HG02943 (cell line): Measurements from ENCODE around the gene QKI.
"Not testable (repeated sequence)": the region's sequence is repeated elsewhere in the genome, so short reads cannot be mapped to it uniquely, and the experiment has no call there.

Source experiments
- ATAC-seq: cut with Tn5 transposase; IDR thresholded peaks from one replicate; pipeline ENCODE4 v1.9.1; 2021; ENCODE audit warnings: mild to moderate bottlenecking, low read depth, moderate library complexity; ENCODE audit not compliant: unreplicated experiment

The QKI gene

DNA sequence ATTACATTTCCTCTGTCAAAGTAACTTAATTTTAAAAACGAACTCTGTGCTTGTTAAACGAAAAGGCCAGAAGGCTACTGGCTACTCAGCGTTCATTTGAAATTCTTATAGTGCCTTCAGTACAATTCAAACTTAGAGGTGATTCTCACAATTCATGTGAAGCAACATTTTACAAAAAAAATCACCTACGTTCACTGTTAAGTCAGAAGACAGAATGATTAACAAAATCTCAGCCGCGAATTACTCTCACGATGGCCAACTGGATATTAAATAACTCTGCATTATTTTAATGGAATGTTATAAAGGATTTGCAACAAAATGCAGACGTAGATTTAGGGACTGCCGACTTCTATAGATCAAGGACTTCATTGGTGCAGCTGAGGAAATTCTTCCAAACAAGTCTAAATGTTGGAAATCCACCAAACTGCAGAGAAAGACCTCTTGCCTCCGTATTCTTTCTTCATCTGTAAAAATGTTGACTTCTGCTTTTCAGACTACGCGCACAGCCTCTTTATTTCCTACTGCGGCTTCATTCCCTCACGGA lies 1.6 kb upstream of the QKI start:
- no peak for ATAC-seq

DNA sequence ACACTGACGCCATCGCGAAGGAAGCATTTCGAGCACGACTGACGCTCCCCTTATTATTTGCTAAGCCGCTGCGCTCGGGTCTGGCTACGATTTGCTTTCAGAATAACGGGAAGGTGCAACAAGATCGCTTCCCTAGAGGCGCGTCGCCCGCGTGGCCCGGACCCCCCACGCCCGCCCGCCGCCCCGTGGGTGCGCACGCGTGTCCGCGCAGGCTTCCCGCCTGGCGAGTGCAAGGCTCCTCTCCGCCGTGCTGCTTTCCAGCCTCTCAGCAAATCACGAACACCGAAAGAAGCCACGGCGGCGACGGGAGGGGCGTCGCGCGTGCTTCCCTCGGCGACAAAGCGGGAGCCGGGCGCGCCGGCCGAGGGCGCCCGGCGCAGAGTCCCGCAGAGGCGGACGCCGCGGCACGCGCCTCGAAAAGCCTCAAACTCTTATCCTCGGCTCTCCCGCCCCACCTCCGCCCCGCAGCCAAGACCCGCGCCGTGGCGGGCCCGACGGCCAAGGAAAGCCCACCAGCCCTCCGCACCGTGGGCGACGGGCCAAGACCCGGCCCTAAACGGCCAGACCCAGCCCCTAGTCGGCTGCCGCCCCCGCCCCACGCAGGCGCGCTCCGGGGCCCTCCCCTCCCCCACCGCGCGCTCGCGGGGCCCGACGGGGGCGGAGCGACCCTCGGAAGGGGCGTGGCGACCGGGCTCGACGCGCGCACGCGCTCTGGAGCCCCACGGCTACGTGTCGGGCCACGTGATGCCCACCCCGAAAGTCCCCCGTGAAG lies 987 bp upstream of the QKI start:
- ATAC-seq: peak; percentile 51

DNA sequence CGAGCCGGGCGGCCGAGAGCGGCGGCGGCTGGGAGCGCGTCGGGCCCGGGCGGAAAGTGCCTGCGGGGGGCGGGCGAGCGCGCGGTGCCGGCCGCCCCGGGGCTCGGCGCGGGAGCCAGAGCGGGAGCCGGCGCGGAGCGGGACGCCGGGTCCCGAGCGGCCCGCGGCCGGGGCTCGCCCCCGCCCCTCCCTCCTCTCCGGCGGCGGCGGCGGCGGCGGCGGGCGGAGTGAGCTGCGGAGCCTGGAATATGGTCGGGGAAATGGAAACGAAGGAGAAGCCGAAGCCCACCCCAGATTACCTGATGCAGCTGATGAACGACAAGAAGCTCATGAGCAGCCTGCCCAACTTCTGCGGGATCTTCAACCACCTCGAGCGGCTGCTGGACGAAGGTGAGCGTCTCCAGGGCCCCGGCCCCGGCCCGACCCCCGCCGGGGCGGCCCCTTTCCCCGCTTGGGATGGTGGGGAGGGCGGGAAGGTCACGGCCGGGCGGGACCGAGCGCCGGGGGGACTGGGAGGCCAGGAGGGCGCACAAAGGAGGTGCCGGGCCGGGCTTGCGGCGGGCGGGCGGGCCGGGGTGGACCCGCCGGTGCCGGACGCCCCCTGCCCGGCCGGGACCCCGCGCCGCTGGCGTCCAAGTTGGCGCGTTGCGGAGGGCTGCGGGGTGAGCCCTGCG lies 565 bp downstream of the QKI start:
- no peak for ATAC-seq

DNA sequence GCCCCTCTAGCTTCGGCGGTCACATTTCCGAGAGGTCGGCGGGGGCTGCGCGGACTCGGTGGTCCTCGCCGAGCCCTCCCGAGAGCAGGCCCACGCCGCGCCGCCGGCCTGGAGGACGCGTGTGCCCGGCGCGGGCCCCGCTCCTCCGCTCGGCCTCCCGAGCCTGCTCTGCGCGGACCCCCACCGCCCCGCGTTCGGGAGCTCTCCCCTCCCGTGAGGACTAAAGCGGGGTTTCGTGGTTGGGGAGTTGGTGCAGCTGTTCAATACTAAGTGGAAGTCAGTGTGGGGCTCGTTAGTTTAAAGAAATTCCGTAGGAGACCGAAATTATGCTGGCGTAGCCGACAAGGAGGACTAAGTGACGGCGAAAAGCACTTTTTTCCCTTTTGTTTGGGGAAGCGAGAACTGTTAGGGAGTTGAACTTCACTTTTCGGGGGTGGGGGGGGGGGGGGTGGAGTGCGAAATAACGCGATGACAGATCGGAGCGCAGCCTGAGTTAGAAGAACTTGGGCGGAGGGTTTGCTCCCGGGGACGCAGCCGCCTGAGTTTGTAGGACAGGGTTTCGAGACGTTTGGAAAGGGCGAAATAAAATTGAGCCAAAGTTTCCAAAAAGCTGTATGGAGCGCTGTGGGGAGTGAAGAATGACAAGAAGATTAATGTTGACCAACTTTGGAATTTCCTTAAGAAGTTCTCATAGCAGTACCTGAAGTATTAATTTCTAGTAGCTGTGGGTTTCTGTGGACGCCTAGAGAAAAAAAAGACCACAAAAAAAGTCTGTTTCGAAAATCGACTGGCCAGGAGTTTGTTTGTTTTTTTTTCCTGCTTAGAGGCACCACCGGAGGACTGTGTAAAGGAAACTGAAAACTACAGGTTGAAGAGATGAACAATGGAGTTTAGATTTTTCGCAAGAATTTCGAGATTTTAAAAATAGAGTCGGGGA lies 1.4 kb downstream of the QKI start:
- no peak for ATAC-seq

DNA sequence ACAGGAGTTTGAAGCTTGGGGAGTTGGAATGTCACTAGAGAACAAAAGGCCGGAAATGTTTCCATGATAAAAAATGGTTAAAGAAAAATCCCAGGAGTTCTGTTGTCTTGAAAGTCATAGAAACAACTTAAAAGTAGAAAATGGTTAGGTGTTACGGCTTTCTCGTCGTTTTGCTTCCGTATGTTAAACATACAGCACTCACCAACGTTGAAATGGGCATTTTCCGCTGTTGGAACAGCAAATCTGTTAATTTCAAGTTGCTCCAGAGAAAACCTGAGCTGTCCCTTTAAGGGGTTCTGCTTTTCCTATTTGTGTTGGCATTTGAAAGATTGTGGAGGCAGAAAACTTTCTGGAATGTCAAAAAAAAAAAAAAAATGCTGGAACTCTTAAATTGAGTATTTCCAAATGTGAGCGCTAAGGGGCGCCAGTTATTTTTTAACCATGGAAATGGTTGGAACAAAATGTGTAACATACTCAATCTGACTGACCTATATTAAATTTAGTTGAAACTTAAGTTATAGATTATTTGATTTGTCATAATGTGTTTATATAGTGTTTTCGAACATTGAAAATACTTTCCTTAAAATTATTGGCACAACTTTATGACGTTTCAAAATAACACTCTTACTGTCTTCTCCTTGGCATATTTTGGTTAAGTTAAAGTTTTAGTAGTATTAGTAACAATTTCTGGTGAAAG lies 2.2 kb downstream of the QKI start:
- ATAC-seq: no peak

DNA sequence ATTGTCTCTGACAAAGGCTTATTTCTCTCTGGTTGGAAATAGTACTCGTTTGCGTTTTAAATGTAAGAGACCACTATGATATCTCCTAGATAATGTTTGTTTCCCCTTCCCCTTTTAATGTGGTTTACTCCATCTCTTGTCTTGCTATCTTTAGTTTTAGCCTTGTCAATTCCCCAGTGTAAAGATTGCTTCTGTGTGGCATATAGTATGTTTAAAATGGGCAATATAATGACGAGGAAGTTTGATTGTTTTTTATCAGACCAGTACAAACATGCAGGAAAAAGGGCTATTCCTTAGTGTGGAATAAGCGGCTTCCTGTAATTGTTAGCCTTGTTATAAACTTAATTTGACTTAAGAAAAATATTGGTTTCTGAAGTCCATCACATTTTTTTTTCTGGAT lies 3.1 kb downstream of the QKI start:
- ATAC-seq: no peak

DNA sequence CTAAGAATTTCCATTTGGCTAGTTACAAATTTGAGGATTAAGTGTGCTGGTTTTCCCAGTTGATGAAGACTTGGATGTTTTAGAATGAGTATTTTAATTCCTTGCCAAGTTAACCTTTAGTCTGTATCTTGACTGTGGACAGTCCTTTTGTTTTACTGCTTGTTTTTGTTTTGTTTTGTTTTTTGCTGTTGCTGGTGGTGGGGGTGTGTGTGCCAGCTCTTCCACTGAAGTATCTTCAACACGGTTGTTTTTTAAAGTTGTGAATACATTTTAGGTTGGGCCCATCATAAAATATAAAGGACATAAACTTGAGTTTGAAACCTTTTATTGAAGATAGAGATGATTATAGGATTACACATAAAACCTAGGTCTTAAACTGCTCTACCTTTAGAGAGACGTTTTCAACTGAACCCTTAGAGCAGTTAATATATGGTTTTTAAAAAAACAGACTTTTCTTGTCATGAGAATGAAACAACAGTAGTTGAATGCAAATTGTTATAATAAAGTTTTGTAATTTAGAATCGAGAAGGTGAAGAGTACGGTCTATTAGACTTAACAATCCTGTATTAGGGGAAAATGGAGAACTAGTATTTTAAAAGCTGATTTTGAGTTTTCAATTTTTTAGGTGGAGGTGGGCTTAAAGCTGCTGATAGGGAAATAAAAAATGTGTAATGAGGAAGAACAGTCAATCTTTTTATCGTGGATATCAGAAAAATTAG lies 4.0 kb downstream of the QKI start:
- ATAC-seq: no peak

DNA sequence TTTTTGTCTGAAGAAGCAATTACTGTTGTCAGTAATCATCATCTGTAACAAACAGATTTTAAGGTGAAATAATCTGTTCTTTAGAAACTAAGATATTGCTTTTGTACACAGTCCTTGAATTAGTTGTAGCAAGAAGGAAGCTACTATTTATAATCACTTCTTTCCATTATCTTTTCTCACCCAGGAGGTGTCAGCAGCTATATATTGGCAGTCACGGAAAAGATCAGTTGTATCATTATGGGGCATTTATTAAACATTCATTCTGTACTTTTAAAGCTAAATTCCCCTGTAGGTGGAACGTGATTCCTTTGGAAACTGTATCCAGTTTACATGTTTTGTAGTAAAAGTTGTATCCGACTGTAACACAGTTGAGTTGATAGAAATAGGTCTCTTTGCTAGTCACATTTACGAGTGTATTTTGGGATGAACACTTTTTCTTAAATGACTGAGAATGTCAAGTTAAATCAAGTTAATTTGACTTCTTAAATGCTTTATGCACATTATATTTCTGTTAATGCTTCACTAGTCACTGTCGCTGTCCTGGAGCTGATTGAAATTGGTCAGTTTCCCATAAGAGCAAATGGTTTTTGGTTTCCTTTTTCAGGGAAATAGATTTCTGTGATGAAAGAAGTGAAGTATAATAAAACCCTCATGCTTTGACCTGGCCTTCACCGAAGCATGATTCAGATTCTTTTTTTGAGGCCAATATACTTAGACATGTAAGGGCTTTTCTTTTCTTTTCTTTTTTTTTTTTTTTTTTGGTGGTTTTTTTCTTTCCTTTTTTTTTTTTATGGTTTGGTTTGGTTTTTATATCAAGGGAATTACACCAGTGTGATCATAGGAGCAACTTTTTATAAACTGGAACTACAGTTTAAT lies 5.1 kb downstream of the QKI start:
- ATAC-seq: no peak

DNA sequence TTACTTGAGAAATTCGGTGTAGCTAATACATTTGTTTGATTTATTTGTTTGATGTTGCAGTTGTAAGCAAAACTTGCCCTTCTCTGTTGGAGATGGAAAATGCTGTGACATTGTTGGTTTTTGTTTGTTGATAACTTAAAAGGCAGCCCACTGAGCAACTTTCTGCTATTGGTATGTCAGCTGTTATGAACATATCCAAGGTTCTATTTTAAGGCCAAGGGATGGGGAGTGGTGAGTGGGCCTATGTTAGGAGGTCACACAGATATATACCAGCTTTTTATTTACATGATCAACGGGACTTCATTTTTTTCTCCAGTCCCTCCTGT lies 5.7 kb downstream of the QKI start:
- no peak for ATAC-seq

DNA sequence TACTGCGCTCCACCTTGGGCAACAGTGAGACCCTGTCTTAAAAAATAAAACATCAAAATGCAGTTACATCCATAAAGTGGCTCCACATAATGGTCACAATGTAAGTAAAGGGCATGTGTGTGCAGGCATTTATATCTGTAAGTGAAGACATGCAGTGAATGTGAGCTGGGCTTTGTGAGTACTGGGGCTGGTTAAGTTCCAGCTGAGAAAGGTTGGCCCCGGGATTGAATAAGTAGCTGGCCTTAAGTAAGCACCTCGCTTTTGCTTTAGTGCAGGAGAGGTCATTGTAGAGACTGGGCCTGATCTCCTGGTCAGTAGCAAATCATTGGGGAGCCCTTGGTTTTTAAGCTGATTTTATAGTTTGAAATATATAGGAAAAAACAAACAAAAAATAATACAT lies 8.0 kb downstream of the QKI start:
- ATAC-seq: no peak

DNA sequence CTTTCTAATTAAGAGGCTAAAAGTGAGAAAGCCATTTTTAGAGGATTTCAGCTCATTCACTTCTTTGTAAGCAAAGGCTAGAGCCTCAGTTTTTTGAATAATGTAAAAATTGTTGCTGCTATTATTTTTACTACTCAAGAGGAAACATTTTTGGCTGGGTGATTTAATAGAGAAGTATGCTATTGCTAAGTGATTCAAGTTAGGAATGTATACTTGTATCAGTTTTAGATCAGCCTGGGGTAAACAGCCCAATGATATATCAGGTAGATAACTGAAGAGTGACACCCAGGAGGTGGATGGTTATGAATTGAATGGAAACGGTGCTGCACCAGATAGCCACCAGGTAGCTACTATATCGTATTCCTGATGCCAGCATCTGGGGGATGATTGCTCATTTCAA lies 9.2 kb downstream of the QKI start:
- no peak for ATAC-seq

DNA sequence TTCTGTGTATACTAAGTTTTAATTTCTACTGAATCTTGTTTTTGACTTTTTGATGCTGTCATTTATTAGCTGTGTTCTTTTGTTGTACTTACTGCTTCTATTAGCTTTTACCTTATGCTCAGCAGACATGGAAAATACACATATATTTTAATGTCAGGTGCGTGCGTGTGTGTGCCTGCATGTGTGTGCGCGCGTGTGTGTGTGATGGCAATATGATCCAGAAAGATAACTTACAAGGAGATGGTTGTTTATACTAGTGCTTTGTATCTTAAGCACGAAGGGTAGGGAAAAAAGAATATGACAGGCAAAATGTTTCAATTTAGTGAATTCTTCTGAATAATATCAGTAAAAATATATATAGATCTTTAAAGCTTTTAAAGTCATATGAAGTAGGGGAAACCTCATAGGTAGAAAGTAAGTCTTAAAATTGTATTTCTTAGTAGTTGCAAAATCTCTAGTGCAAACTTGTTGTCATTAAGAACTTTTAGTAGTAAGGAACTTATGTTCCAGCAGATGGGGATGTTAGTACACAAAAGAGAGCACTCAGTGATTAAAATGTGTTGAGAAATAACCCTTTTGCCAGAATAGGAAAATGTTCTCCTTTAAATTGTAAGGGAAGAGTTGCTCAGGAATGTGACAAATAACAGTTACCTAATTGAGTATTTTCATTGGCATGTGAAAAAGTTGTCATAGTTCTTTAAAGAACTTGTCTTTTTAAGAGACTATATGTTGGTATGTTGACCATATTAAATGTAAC lies 13.2 kb downstream of the QKI start:
- ATAC-seq: no peak

DNA sequence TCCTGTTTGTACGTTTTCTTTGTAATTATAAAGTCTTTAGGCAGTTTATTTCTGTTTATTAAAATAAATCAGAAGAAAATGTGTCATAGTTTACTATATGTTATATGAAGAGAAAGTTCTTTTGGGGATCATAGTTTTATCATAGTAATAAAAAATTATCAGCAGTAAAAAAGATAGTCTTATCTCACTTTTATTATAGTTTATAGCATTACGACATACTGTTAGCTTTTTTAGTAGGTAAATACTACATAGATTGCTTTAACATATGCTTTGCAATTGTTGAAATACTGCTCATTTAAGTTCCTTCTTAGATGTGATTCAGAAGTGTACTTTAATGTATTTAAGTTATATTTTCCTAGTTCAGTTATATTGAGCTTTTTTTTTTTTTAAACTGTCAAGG lies 13.9 kb downstream of the QKI start:
- no peak for ATAC-seq

DNA sequence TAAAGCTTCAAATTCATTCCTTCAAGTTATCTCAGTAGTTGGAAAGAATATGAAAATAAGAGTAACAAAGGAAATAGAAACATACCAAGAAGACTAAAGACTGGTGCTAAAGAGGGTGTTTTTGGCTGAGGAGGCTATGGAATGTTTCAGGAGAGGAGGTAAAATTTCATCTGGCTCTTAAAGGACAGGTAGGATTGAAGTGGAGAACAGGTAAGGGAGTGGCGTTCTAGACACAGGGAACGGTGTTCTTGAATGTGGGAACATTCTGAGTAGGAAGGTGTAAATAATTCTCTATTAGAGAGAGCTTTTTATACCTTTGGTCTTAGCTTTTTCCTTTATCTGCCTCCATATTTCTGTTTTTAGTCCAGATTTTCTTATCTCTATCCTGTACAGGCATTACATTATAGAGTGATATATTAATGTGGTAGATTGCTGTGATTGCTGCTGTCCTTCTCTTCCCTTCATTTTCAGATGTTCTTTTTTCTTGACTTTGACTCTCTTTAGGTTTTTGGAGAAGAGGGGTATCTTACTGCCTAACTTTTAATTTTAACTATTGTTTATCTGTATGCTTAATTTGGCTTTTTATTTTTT lies 15.4 kb downstream of the QKI start:
- no peak for ATAC-seq

DNA sequence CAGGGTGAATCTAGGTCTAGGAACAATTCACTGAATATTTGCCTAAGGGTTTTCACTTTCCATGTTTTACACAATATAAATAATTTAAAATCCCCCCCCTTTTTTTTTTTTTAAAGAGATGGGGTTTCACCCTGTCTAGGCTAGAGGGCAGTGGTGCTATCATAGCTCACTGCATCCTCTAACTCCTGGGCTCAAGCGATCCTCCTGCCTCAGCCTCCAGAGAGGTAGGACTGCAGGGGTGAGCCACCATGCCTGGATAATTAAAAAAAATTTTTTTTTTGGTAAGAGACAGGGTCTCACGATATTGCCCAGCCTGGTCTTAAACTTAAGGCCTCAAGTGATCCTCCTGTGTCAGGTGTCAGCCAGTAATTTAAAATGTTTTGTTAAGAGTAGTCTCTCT lies 17.8 kb downstream of the QKI start:
- no peak for ATAC-seq

DNA sequence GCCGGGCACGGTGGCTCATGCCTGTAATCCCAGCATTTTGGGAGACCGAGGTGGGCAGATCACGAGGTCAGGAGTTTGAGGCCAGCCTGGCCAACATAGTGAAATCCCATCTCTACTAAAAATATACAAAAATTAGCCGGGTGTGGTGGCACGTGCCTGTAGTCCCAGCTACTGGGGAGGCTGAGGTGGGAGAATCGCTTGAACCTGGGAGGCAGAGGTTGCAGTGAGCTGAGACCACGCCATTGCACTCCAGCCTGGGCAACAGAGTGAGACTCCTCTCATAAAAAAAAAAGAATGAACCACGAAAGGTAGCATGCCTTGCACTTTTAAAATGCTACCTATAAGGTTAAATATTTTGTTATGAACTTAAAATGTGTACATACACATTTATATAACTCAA lies 19.0 kb downstream of the QKI start:
- not testable (repeated sequence) for ATAC-seq

DNA sequence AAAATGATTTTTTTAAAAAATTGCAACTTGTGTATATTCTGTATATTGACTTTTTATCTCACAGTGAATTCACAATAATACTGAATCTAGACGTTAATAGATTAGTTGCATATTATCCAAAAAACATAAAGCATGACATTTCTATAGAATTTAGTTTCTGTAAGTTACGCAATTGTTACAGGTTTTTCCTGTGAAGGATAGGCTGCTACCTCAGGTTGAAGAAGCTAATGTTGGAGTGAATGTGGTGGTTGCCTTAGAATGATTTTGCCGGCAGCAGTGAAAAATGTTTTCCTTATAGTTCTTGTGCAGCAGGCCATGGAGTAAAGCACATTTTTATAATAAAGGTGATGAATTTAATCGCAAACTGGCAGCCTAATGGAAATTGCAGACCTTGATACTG lies 20.5 kb downstream of the QKI start:
- ATAC-seq: no peak

DNA sequence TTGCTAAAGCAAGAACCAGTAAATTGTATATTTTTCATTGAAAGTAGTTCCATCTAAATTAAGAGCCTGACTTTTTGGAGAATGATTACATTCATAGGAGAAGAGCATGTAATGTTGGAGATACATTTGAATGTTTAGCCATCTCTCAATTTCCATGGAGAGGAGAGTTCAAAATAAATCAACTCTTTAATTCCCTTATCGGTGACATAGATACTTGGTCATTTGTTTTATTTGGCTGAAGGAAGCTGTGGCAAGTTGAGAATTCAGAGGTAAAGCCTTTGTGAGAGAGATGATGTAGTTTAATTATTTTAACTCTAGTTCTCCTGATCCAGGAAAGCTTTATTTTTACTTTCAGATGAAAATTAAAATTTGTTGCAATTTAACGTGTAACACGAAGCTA lies 22.3 kb downstream of the QKI start:
- ATAC-seq: no peak
